Stimulated activated CD8-positive, alpha-beta memory T cell treated with anti-CD3 and anti-CD28 coated beads, Interleukin-12 subunit alpha, Interleukin-12 subunit beta, amount 100 ng/mL, for 4 hours (primary cell): Measurements from ENCODE around the gene PPY.
"Not testable (repeated sequence)": the region's sequence is repeated elsewhere in the genome, so short reads cannot be mapped to it uniquely, and the experiment has no call there.

ENCODE experiments used
- DNase-seq: peaks from one replicate; pipeline ENCODE4 v3.0.0-alpha.2; 2020; ENCODE audit warnings: low read depth

Gene PPY, protein sequence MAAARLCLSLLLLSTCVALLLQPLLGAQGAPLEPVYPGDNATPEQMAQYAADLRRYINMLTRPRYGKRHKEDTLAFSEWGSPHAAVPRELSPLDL

GRCh38 chr17:43942051-43942685 is at the start of gene PPY:
Gene PPY, minus strand, starts transcription at chr17:43942476. Its CDS starts 822 bp downstream, at chr17:43941654.
- no peak for DNase-seq

DNA sequence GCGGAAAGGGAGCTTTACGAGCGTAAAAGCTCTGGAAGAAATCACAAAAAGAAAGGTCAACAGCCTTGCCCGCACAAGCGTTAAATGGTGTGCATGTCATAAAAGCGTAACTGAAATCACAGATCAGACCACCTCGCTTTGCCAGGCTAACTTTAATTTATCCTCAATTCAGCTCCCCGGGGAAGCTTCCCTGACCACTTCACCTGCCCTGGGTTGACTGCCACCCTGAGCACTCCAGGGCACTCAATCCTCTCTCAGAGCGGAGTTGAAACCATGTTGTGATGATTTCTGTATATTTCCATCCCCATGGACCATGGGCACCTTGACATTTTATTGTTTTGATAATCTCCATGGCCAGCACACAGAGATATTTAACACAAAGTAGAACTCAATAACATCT is 46.0 kb upstream of the PPY start:
- no peak for DNase-seq

DNA sequence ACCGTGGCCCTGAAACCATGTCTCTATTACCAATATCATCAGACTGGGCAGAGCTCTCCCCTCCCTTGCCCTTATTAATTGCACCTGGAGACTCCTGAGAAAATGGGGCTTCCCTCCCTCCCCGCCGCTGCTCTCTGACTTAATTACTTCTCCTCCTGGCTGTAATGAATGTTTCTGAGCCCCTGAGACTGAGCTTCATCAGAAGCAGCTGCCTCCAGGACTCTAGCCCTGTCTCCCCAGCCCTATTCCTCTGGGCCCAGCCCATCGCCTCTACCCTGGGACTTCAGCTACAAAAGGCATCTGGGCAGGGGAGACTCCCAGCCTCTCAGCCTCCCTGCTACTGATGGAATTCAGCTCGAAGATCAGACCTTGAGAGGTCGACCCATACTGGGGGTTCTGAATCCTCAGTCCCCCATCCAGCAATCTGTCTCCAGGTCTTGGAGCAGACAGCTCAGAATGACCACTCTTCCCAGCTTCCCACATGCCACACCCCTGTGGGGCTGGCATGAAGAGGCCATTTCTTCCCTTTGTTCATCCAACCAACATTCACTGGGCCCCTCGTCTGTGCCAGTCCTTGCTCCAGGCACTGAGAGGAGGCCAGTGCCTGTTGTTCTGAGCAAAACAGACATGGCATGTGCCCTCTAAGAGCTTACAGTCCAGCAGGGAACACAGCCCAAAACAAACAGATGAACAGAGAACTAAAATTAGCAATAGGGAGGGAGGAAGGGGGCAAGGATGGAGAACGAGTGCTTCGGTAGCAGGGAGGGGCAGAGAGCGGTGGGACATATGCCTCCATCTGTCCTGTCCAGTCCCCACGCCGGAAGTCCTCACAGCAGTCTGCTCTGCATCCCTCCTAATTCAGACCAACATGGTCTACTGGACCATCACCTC is 45.1 kb upstream of the PPY start:
- DNase-seq = no peak

GRCh38 chr17:43986225-43986981 is 44.1 kb upstream of the PPY start:
- DNase-seq = no peak

DNA sequence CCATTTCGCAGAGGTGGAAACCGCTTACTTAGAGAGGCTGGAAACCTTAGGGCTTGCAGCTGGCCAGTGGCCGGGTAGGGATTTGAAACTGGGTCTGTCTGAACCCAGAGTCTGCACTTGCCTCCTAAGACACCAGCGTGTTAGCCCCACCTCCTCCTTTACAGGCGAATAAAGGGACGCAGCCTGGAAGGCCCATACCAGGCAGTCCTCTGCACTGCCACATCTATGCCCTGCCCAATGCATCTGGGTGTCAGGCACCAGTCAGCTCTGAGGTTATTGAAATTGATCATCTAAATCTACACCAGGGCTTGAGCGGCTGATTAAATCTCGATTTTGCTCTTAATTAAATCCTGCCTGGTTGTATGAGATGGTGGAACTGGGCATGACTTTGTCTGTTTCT is 42.2 kb upstream of the PPY start:
- DNase-seq = no peak

DNA sequence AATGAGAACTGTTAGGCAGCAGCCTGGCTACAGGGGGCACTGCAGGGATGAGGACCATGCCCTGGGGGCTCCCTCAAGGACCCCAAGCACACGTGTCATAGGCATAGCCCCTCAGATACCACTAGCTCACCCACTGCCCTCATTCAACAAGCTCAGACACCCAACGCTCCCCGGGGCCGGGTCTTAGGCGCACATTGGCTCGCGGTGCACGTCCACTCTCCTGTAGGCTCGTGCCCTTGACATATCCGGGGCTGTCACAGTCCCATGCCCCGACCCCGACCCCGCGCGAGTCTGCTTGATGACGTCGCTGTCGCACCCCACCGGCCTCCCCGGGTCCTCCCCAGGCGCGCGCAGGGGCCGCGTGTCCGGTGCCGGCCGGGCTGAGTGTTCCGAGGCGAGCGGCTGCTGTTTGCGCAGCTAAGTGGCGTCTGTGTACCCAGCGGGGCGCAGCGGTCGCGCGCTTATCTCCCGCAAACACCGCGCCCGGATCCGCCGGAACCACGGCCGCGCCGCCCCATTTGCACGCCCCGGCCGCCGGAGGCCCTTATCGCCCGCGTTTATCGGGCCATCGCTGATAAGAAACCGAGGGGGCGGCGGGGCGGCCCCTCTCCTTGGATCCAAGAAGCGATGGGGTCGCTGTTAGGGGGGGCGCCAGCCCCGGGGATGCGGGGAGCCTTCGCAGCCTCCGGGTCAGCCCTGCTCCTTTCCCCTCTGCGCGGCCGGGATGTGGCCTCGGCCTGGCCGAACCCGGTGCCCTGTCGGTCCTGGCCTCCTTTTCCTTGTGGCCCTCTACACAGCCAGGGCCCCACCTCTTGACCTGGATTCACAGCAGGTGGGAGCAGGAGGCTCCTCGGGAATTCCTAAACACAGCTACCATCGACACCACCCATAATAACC is 41.5 kb upstream of the PPY start:
- no peak for DNase-seq

DNA sequence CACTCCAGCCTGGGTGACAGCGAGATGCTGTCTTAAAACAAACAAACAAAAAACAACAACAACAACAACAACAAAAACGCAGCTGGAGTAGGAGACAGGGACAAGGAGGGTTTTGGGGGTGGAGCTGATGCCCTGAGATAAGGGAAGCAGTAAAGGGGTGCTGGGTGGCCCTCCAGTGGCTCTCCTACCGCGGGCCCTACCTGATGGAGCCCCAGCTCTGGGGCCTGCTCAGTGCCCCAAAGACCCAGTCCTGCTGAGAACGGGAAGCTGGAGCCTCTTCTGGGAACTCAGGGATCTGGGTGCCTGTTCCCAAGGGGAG is 40.9 kb upstream of the PPY start:
- DNase-seq = no peak

DNA sequence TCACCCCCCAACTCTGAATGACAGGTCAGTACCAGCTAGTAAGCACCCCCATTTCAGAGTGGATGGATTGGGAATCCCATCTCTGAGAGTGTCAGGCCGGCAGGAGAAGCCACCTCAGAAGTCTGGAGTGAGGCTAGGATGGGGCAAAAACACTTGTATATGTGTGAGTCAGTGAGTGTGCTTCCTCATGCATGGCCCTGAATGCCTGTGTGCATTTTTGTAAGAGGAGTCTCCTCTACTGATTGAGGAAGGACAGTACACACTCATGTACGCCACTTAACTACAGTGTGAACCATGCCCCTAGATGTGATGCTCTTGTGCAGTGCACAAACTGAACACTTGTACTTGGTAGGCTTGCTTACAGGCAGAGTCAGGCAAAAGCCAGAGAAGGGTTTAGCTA is 39.9 kb upstream of the PPY start:
- DNase-seq = no peak

GRCh38 chr17:43979671-43980070 is 37.4 kb upstream of the PPY start:
- DNase-seq = no peak

GRCh38 chr17:43979011-43979410 is 36.7 kb upstream of the PPY start:
- no peak for DNase-seq

DNA sequence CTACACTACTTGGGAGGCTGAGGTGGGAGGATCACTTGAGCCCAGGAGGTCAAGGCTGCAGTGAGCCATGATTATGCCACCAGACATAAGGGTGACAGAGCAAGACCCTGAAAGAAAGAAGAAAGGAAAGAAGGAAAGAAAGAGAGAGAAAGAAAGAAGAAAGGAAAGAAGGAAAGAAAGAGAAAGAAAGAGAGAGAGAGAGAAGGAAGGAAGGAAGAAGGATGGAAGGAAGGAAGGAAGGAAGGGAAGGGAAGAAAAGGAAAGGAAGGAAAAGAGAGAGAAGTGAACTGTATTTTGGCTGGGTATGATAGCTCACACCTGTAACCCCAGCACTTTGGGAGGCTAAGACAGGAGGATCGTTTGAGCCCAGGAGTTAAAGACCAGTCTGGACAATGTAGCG is 35.8 kb upstream of the PPY start:
- DNase-seq = no peak

DNA sequence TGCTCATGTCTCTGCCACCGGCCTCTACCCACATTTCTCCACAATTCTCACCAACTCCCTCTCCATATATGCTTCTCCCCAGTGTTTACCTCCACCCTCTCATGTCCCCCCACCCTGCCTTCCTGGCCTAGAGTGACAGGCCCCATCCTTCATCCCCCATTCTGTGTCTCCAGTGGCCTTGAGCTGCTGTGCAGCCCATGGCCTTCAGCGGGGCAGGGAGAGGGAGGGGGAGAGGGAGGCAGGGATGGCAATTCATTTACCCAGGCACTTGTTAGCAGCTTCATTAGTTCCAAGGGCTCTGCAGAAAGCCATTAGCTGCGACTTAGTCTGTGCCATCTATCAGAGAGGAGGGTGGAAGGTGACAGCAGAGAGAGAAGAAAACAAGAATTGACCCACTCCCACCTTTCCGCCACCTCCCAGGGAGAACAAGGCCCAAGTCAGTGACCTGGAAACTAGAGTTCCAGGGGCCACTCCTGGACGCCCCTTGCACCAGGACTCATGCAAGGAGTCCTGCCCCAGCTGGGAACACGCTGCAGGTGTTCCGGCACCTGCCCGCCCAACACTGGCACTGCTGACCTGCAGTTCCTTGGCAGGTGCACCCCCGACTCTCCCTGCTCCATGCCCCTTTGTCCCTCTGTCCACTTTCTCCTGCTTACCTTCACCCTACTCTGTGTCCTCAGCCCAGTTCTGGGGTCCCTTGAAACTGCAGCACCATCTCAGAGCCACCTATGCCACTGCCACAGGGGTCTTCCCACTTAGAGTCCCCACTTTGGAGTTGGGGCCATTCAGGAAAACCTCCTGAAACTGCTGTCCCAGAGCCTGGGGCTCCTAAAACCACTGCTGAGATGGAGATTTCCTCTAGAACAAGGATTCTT is 34.9 kb upstream of the PPY start:
- no peak for DNase-seq

GRCh38 chr17:43975898-43976297 is 33.6 kb upstream of the PPY start:
- no peak for DNase-seq

DNA sequence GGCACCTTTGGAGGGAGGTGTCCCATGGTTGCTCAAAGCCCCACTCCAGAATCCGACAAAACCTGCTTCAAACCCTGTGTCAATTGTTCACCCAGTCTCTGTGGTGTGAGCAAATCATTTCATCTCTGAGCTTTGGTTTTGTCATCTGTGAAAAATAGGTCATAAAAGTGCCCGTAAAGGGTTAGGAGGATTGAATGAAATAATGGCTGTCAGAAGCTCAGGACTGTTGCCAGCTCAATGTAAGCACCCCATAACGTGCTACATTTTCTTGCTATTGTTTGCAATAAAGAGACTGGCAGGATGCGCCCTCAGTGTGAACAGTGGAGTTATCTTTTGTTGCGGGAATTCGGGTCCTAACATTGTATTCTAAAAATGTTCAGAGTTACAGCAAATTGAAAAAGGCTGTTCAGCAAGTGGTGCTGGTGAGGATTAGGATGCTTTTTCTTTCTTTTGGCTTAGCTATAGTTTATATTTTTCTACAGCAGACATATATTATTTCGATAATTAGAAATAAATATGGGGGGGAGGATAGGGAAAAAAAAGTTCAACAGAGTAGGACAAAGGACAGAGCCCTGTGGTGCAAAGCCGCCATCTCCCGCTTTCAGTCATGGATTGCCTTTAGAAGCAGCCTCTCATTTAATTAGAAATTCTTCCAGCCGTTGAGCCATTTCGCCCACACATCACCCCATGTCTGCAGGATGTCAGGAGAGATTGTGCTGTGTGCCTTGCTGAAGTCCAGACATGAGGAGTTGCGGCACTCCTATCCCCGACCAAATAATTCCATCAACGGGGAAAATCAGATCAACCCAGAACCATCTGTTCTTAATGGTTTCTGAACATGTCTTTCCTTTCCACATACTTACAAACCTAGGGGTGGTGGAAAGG is 32.3 kb upstream of the PPY start:
- DNase-seq = no peak

DNA sequence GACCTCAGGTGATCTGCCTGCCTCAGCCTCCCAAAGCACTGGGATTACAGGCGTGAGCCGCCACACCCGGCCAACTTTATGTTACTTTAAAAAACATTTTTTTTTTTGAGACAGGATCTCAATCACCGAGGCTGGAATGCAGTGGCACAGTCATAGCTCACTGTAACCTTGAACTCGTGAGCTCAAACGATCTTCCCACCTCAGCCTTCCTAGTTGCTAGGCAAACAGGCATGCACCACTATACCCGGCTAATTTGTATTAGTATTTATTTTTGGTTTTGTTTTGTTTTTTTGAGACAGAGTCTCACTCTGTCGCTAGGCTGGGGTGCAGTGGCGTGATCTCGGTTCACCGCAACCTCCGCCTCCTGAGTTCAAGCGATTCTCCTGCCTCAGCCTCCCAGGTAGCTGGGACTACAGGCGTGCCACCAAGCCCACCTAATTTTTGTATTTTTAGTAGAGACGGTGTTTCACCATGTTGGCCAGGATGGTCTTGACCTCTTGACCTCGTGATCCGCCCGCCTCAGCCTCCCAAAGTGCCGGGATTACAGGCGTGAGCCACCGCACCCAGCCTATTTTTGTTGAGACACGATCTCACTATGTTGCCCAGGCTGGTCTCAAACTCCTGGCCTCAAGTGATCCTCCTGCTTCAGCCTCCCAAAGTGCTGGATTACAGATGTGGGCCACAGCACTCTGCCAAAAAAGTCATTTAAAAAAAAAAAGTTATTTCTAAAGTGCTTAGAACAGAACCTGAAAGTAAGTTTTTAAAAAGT is 30.4 kb upstream of the PPY start:
- not testable (repeated sequence) for DNase-seq

DNA sequence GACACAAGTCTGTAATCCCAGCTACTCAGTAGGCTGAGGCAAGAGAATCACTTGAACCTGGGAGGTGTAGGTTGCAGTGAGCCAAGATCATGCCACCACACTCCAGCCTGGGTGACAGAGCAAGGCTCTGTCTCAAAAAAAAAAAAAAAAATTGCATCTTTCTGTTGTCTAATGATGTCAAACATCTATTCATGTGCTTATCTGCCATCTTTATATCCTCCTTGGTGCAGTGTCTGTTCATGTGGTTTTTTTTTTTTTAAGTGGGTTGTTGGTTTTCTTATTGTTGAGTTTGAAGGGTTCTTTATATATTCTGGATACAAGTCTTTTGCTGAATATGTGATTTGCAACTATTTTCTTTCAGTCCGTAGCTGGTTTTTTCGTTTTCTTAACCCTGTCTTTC is 29.2 kb upstream of the PPY start:
- not testable (repeated sequence) for DNase-seq

DNA sequence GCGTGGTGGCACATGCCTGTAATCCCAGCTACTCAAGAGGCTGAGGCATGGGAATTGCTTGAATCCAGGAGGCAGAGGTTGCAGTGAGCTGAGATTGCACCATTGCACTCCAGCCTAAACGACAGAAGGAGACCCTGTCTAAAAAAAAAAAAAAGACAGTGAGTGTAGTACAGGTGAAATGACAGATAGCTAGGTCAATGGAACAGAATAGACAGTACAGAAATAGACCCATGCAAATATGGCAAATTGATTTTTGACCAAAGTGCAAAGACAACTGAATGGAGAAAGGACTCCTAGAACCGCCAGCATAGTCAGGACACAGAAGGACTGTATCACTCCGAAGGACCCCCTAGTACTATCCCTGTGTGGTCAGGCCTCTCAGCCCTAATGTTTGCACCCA is 28.1 kb upstream of the PPY start:
- no peak for DNase-seq

DNA sequence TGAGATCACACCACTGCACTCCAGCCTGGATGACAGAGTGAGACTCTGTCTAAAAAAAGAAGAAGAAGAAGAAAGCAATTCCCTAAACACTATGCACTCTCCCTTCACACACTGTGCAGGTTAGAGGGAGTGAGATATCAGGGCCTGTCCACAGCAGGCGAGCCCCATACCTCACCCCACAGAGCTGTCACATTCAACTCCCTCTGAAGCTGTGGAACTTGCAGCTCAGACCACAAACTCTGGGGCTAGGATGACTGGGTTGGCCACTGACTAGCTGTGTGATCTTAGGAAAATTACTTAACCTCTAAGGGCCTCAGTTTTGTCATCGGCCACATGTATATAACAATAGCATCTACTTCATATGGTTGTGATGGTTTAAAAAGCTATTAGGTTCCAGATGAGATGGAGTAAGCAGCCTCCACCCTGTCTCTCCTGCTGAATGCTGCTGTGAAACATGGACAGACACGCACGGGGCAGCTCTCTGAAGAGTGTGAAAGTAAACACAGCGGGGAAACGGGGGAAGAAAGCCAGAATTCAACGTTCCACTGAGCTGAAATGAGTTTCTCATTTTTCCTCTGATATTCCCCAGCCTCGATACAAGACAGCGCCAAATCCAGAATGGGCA is 25.1 kb upstream of the PPY start:
- no peak for DNase-seq

GRCh38 chr17:43966276-43966675 is 24.0 kb upstream of the PPY start:
- DNase-seq = no peak
